ENCODE results near the gene PPM1J. TPM values are rescaled to one million over a fixed set of nuclear protein-coding genes. Genes with fewer than 3 reads are reported as not detected.
A peak's percentile ranks its signal among the peaks of the same experiment; 100 is the strongest.

Gene PPM1J
- total RNA-seq, 4 donors from 2014 or later: 0.42 to 3.6 (median 2.3) TPM

DNA sequence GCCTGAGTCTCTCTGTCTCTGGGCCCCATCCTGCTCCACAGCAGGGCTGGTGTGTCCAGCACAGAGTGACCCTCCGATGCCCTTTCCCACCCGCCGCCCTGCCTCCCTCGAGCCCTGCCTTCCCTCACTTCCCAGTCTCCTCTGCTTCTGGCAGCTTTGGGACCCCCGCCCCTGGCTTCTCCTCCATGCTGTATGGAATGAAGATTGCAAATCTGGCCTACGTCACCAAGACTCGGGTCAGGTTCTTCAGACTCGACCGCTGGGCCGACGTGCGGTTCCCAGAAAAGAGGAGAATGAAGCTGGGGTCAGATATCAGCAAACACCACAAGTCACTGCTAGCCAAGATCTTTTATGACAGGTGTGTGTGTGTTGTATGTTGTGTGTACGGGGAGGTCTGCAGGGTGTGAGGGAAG, 26.3 kb downstream of the PPM1J start:
- no peak for DNase-seq (ENCODE audit: extremely low spot score)
- no peaks in the 10 kb centered on the region for H3K9me3 ChIP-seq
- H3K27ac ChIP-seq (replicated peaks in 1 of 4): peak overlapping the region; percentile 27 to 56 (median 51)
- TF ChIP-seq, protein P1, sequence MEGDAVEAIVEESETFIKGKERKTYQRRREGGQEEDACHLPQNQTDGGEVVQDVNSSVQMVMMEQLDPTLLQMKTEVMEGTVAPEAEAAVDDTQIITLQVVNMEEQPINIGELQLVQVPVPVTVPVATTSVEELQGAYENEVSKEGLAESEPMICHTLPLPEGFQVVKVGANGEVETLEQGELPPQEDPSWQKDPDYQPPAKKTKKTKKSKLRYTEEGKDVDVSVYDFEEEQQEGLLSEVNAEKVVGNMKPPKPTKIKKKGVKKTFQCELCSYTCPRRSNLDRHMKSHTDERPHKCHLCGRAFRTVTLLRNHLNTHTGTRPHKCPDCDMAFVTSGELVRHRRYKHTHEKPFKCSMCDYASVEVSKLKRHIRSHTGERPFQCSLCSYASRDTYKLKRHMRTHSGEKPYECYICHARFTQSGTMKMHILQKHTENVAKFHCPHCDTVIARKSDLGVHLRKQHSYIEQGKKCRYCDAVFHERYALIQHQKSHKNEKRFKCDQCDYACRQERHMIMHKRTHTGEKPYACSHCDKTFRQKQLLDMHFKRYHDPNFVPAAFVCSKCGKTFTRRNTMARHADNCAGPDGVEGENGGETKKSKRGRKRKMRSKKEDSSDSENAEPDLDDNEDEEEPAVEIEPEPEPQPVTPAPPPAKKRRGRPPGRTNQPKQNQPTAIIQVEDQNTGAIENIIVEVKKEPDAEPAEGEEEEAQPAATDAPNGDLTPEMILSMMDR (IDR thresholded peaks at IDR 0.05): no peak
- TF ChIP-seq EP300 (IDR thresholded peaks at IDR 0.05): no peak
- TF ChIP-seq POLR2A (IDR thresholded peaks at IDR 0.05; ENCODE audit: low read depth): no peak
- TF ChIP-seq POLR2AphosphoS5 (IDR thresholded peaks at IDR 0.05): no peak
- H3K4me1 ChIP-seq: peaks cover 9 to 20% (median 12%) of the 10 kb centered on the region in 4 donors
- 70% methylated on average over 13 of the region's 13 CpGs for WGBS
- H3K36me3 ChIP-seq: peaks cover 33 to 53% (median 44%) of the 10 kb centered on the region in 4 donors
- intact Hi-C loops (cut with DNase I): no loop called here
- no peak overlapping the region for H3K4me3 ChIP-seq
- no peaks in the 10 kb centered on the region for H3K27me3 ChIP-seq

DNA sequence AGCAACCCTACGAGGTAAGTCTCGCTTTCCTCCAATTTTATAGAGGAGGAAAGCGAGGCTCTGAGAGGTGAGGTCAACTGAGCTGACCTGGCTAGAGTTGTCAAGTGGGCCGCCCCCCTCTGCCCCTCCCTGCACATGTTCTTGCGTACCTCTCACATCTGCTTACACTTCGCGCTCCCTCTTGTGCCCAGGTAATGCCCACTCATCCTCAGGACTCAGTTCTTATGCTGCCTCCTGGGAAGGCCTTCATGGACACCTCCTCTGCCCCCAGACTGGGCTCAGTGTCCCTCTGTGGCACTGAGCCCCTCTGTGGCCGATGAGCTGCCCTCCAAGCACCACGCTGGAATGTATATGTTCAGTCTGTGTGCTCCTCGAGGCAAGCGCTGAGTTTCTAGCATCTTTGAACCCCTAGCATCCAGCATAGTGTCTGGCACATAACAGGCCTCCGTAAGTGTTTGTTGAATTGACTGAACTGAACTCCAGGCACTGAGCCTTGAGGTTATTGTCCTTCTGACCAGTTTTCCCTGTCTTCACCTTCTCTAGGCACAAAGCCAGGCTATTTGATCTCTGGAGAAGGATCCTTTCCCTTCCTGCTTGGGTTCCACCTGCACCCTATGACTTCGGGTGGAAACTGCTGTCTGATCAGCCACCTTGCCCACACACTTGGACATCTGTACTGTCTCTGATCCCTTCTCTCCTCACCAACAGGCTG, 27.2 kb downstream of the PPM1J start:
- H3K4me3 ChIP-seq: no peak overlapping the region
- no peaks in the 10 kb centered on the region for H3K27me3 ChIP-seq
- no peaks in the 10 kb centered on the region for H3K9me3 ChIP-seq
- peak; percentile 53 for DNase-seq (ENCODE audit: extremely low spot score)
- H3K4me1 ChIP-seq: peaks cover 9 to 20% (median 12%) of the 10 kb centered on the region in 4 donors
- 84% methylated on average over 9 of the region's 13 CpGs for WGBS
- intact Hi-C loops (cut with DNase I): no loop called here
- H3K36me3 ChIP-seq: peaks cover 24 to 45% (median 35%) of the 10 kb centered on the region in 4 donors
- TF ChIP-seq EP300 (IDR thresholded peaks at IDR 0.05) (no peak), POLR2AphosphoS5 (IDR thresholded peaks at IDR 0.05) (no peak), POLR2A (IDR thresholded peaks at IDR 0.05; ENCODE audit: low read depth) (no peak)
- TF ChIP-seq, protein P1 (IDR thresholded peaks at IDR 0.05): no peak
- H3K27ac ChIP-seq (replicated peaks in 1 of 4): peak overlapping the region; percentile 27 to 56 (median 51)

DNA sequence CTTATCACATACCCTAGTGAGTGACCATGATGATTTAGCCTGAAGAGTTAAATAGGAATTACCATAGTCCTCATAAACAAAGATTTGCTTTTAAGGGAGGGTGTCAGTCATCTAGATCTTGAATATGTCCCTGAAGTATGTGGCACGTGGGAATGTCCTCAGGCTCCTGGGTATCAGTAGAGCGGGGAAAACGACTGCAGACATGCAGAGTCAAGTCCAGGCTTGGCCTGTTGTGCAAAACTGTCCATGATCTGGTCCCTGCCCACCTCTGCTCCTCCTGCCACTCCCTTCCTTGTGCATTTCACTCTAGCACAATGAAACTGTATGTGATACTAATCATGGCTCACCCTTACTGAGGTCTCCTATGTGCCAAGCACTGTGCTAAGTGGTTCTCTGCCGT, 27.8 kb downstream of the PPM1J start:
- Histone ChIP-seq H3K27me3 (no peaks in the 10 kb centered on the region), H3K9me3 (no peaks in the 10 kb centered on the region), H3K36me3 (peaks cover 21 to 39% (median 29%) of the 10 kb centered on the region in 4 donors), H3K4me3 (no peak overlapping the region), H3K27ac (replicated peaks in 1 of 4) (peak overlapping the region in 2 of 4 donors; percentile 50 to 52), H3K4me1 (peaks cover 9 to 20% (median 12%) of the 10 kb centered on the region in 4 donors)
- DNase-seq (ENCODE audit: extremely low spot score): peak; percentile 34
- TF ChIP-seq POLR2AphosphoS5 (IDR thresholded peaks at IDR 0.05) (no peak), POLR2A (IDR thresholded peaks at IDR 0.05; ENCODE audit: low read depth) (no peak), EP300 (IDR thresholded peaks at IDR 0.05) (no peak)
- TF ChIP-seq, protein P1 (IDR thresholded peaks at IDR 0.05): no peak
- 94% methylated on average over 4 of the region's 4 CpGs for WGBS
- intact Hi-C loops (cut with DNase I): no loop called here

DNA sequence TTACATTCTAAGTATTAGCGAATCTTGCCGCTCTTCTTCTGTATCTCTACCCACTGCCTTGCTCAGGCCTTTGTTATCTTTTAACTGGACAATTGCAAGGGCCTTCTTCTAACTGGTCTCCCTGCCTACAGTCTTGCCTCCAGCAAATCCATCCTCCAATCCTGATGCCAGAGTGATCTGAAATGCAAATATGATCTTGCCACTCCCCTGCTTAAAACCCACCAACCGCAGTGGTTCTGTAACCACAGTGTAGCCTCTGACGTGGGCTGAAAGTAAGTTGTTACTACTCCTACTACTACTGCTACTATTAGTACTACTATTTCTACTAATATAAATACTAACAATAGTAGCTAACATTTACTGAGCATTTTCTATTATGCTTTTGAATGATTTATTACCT, 28.3 kb downstream of the PPM1J start:
- TF ChIP-seq EP300 (IDR thresholded peaks at IDR 0.05) (no peak), POLR2AphosphoS5 (IDR thresholded peaks at IDR 0.05) (no peak), POLR2A (IDR thresholded peaks at IDR 0.05; ENCODE audit: low read depth) (no peak)
- TF ChIP-seq, protein P1 (IDR thresholded peaks at IDR 0.05): no peak
- WGBS: 95% methylated on average over 4 of the region's 4 CpGs
- Histone ChIP-seq H3K36me3 (peaks cover 20 to 34% (median 24%) of the 10 kb centered on the region in 4 donors), H3K27me3 (no peaks in the 10 kb centered on the region), H3K27ac (replicated peaks in 1 of 4) (no peak overlapping the region), H3K4me3 (no peak overlapping the region), H3K4me1 (peaks cover 9 to 20% (median 12%) of the 10 kb centered on the region in 4 donors), H3K9me3 (no peaks in the 10 kb centered on the region)
- DNase-seq (ENCODE audit: extremely low spot score): no peak
- intact Hi-C loops (cut with DNase I): no loop called here

Measured in esophagus muscularis mucosa (tissue), 4 donors.